Caco-2 (cell line): ENCODE measurements around the gene CMSS1. TPM values are rescaled to one million over a fixed set of nuclear protein-coding genes. Genes with fewer than 3 reads are reported as not detected.

Experiments used
- BruUV-seq: library from RNA; stranded (reverse); fragments of 400-500 nt; replicated peaks from 2 replicates; lab custom pipeline; 2021; lab: Mats Ljungman, UMichigan
- CTCF ChIA-PET: fragments of 300-600 bp; sonication (Branson Sonifier 250); formaldehyde crosslinking; loops from one replicate; lab custom pipeline; 2022; ENCODE audit warnings: antibody characterized with exemption; lab: Charles Lee
- POLR2A ChIA-PET: fragments of 300-600 bp; sonication (Branson Sonifier 250); formaldehyde crosslinking; loops from one replicate; lab custom pipeline; 2022; ENCODE audit warnings: antibody characterized with exemption; lab: Charles Lee
- DNase-seq, 2 experiments: peaks; one replicate each; pipeline versions ENCODE4 v3.0.0 to v3.0.0-alpha.2; 2020 to 2022
- H3K27me3 ChIP-seq: replicated peaks from 2 replicates; pipeline ENCODE4 v1.6.0; 2011; ENCODE audit warnings: low read length; ENCODE audit not compliant: control insufficient read depth, insufficient read depth
- H3K36me3 ChIP-seq: 2 replicates; pipeline ENCODE4 v1.5.1; 2011; ENCODE audit warnings: low read length; ENCODE audit not compliant: control insufficient read depth, insufficient read depth
- H3K4me1 ChIP-seq: fragments of 250-450 bp; sonication (Bioruptor Pico); 2 replicates; pipeline ENCODE4 v1.5.1; 2020; ENCODE audit warnings: mild to moderate bottlenecking
- H3K4me3 ChIP-seq: 2 replicates; pipeline ENCODE4 v1.5.1; 2011; ENCODE audit warnings: low read depth, mild to moderate bottlenecking, control low read depth, low read length
- H3K9me3 ChIP-seq: fragments of 250-450 bp; sonication (Bioruptor Pico); 2 replicates; pipeline ENCODE4 v1.5.1; 2020; ENCODE audit warnings: mild to moderate bottlenecking, moderate library complexity
- H3K27ac Mint-ChIP-seq: one replicate; pipeline ENCODE4 v1.8.0; 2022; ENCODE audit warnings: mixed read lengths; ENCODE audit not compliant: unreplicated experiment
- H3K27me3 Mint-ChIP-seq: one replicate; pipeline ENCODE4 v1.8.0; 2022; ENCODE audit warnings: mixed read lengths; ENCODE audit not compliant: insufficient read depth, unreplicated experiment
- H3K36me3 Mint-ChIP-seq: one replicate; pipeline ENCODE4 v1.8.0; 2022; ENCODE audit warnings: mild to moderate bottlenecking, mixed read lengths; ENCODE audit not compliant: insufficient read depth, unreplicated experiment
- H3K4me1 Mint-ChIP-seq: one replicate; pipeline ENCODE4 v1.8.0; 2022; ENCODE audit warnings: low read depth, mixed read lengths; ENCODE audit not compliant: unreplicated experiment
- H3K4me3 Mint-ChIP-seq: one replicate; pipeline ENCODE4 v1.8.0; 2022; ENCODE audit warnings: mild to moderate bottlenecking, moderate library complexity, mixed read lengths; ENCODE audit not compliant: unreplicated experiment
- H3K9me3 Mint-ChIP-seq: one replicate; pipeline ENCODE4 v1.8.0; 2022; ENCODE audit warnings: mixed read lengths; ENCODE audit not compliant: unreplicated experiment
- intact Hi-C: fragments of 100-400 bp; cut with micrococcal nuclease; formaldehyde crosslinking; loops from one replicate; pipeline ENCODE4 v1.10.0; 2022; ENCODE audit not compliant: unreplicated experiment
- total RNA-seq: library from RNA; stranded (reverse); gene quantifications from 2 replicates; pipeline ENCODE4 v1.2.3, GENCODE V29; 2022
- TF ChIP-seq, protein P1 (sequence below), 2 experiments: fragments of 200-600 bp in 1 of 2; IDR thresholded peaks; 1 replicate in 1 of 2; 2 replicates in 1 of 2; pipeline versions ENCODE4 v1.5.1 to v1.8.0; 2011 to 2022; ENCODE audit warnings: antibody characterized with exemption in 1 of 2, control low read depth in 1 of 2, inconsistent platforms in 1 of 2, low read depth in 1 of 2, low read length in 1 of 2, mild to moderate bottlenecking in 1 of 2, moderate library complexity in 1 of 2; ENCODE audit not compliant: insufficient read depth in 1 of 2, severe bottlenecking in 1 of 2, unreplicated experiment in 1 of 2

Gene CMSS1
- total RNA-seq, 1 experiment from 2014 or later, result 54.4 TPM

DNA sequence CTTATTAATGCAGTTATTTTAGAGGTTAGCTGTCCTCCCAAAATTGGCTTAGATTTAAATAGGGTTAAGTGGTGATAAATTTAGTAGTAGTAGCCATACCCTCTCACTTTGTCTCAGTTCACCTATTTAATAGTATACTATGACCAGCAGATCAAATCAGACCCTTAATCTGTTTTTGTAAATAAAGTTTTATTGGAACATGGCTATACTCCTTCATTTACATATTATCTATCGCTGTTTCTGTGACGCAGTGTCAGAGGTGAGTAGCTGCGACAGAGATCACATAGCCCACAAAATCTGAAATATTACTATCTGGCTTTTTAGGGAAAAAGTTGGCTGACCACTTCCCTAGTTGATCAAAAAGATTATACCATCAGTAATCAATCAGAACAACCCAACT lies 183.4 kb downstream of the CMSS1 start:
- no TSS peak for BruUV-seq

DNA sequence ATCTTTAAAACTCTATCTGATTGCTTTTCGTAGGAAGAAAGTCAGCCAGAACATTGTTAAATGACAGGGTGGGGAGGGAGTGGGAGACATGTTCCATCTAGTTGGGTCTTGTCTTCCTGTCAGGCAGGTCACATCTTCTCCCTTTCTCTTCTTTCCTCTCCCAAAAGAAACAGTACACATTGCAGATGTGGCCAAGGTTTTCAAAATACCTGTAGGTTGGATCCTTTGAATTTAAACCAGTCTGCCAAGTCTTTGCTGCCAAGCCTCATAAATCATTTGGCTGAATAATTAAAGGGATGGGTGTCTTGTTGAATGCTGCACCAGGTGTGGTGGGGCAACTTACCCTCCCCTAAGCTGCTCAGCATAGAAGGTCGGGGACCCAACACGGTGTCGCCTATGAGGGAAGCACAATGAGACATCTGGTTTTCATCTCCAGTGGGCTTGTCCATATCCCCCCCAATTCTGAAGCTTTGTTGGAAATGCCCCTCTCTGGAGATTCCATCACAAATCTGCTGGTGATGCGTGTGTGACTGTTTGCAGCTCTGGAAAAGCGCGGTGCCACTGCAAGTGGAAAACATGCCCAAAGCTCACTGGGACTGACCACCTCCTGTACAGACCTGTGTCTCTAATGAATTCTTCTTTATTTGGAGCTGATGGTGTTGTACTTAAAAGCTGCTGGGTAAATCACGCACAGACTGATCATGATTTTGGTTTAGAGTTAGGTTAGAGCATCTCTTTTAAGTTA lies 184.0 kb downstream of the CMSS1 start:
- H3K27me3 Mint-ChIP-seq, result no peaks in the 10 kb centered on the region
- peaks cover 35% of the 10 kb centered on the region for H3K4me1 Mint-ChIP-seq
- intact Hi-C loops, result loop anchor here (2.0 kb wide), 2 partner anchors 23 to 33 kb away; no protein-coding TSS in a partner anchor
- no peaks in the 10 kb centered on the region for H3K27me3 ChIP-seq
- peak overlapping the region; percentile 84 for H3K27ac Mint-ChIP-seq
- H3K9me3 ChIP-seq, result no peaks in the 10 kb centered on the region
- DNase-seq, result no peak
- H3K4me3 Mint-ChIP-seq, result no peak overlapping the region
- H3K4me1 ChIP-seq, result peaks cover 40% of the 10 kb centered on the region
- ChIA-PET CTCF (no interaction called here), POLR2A (no interaction called here)
- no peak overlapping the region for H3K4me3 ChIP-seq
- TF ChIP-seq, protein P1, sequence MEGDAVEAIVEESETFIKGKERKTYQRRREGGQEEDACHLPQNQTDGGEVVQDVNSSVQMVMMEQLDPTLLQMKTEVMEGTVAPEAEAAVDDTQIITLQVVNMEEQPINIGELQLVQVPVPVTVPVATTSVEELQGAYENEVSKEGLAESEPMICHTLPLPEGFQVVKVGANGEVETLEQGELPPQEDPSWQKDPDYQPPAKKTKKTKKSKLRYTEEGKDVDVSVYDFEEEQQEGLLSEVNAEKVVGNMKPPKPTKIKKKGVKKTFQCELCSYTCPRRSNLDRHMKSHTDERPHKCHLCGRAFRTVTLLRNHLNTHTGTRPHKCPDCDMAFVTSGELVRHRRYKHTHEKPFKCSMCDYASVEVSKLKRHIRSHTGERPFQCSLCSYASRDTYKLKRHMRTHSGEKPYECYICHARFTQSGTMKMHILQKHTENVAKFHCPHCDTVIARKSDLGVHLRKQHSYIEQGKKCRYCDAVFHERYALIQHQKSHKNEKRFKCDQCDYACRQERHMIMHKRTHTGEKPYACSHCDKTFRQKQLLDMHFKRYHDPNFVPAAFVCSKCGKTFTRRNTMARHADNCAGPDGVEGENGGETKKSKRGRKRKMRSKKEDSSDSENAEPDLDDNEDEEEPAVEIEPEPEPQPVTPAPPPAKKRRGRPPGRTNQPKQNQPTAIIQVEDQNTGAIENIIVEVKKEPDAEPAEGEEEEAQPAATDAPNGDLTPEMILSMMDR (IDR thresholded peaks at IDR 0.05; ENCODE audit: insufficient read depth in 1 of 2, low read depth in 1 of 2, low read length in 1 of 2, severe bottlenecking in 1 of 2, unreplicated experiment in 1 of 2), result no peak
- no peaks in the 10 kb centered on the region for H3K36me3 ChIP-seq
- peaks cover 2% of the 10 kb centered on the region for H3K9me3 Mint-ChIP-seq
- no peaks in the 10 kb centered on the region for H3K36me3 Mint-ChIP-seq
- BruUV-seq, result no TSS peak

More for the DNA sequence above, 183.4 kb downstream of the CMSS1 start:
- Histone ChIP-seq H3K4me3 (no peak overlapping the region), H3K4me1 (peaks cover 34% of the 10 kb centered on the region), H3K36me3 (no peaks in the 10 kb centered on the region), H3K27me3 (no peaks in the 10 kb centered on the region), H3K9me3 (no peaks in the 10 kb centered on the region)
- Mint-ChIP-seq H3K4me3 (no peak overlapping the region), H3K36me3 (no peaks in the 10 kb centered on the region), H3K27ac (no peak overlapping the region), H3K4me1 (peaks cover 30% of the 10 kb centered on the region), H3K27me3 (no peaks in the 10 kb centered on the region), H3K9me3 (peaks cover 8% of the 10 kb centered on the region)
- ChIA-PET POLR2A (no interaction called here), CTCF (no interaction called here)
- TF ChIP-seq, protein P1 (IDR thresholded peaks at IDR 0.05; ENCODE audit: insufficient read depth in 1 of 2, low read depth in 1 of 2, low read length in 1 of 2, severe bottlenecking in 1 of 2, unreplicated experiment in 1 of 2), result no peak
- no peak for DNase-seq
- intact Hi-C loops, result no loop called here

DNA sequence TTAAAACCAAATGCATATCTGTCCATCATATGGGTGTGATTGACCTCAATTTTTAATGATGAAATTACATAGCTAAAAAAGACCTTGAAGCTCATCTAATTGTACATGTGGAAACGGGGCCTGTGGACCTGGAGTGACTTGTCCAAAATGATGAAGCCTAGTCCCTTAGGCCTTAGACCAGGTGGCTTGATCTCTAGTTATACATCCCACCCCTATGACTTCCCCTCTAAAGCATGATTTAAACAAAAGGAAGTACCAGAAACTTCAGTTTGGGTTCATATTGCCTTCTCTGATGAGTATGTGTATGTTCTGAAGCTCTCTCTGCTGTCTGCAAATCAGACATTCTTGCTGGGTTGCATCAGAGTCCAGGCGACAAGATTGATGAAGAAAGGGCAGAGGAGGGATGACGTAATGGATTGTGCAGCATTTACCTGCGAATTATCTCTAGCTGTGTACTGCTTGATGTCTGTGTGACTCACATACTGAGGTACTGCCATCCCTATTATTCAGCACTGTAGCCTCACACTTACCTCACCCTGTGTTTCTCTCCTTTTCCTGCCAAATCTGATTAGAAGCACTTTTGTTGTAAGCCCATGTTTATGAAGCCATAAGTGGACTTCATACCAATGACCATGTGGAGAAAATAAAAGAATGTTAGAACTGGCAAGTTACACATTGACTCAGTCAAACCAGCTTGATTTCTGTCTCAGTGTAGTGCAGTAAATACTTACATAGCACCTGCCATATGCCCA lies 185.1 kb downstream of the CMSS1 start:
- no peaks in the 10 kb centered on the region for H3K27me3 ChIP-seq
- H3K4me3 Mint-ChIP-seq, result no peak overlapping the region
- intact Hi-C loops, result loop anchor here (1.0 to 2.0 kb wide), 3 partner anchors 22 to 71 kb away; no protein-coding TSS in a partner anchor
- TF ChIP-seq, protein P1 (IDR thresholded peaks at IDR 0.05; ENCODE audit: insufficient read depth in 1 of 2, low read depth in 1 of 2, low read length in 1 of 2, severe bottlenecking in 1 of 2, unreplicated experiment in 1 of 2), result no peak
- H3K36me3 Mint-ChIP-seq, result no peaks in the 10 kb centered on the region
- peak; percentile 81 to 85 for DNase-seq
- H3K36me3 ChIP-seq, result no peaks in the 10 kb centered on the region
- H3K27me3 Mint-ChIP-seq, result no peaks in the 10 kb centered on the region
- H3K9me3 ChIP-seq, result no peaks in the 10 kb centered on the region
- BruUV-seq, result no TSS peak
- ChIA-PET POLR2A (interaction anchor here (1.1 kb wide), 1 partner anchor 258 kb away, joined by 4 read pairs; no protein-coding TSS in a partner anchor), CTCF (interaction anchor here (0.7 to 1.3 kb wide), 2 partner anchors 171 to 251 kb away, joined by 3 to 7 read pairs; no protein-coding TSS in a partner anchor)
- H3K9me3 Mint-ChIP-seq, result no peaks in the 10 kb centered on the region
- peaks cover 44% of the 10 kb centered on the region for H3K4me1 ChIP-seq
- H3K4me1 Mint-ChIP-seq, result peaks cover 42% of the 10 kb centered on the region
- H3K27ac Mint-ChIP-seq, result peak overlapping the region; percentile 84
- no peak overlapping the region for H3K4me3 ChIP-seq
